ENCODE measurements around the gene ZBP1. TPM values are rescaled to one million over a fixed set of nuclear protein-coding genes. Genes with fewer than 3 reads are reported as not detected.

Gene ZBP1
- total RNA-seq, 3 donors from 2014 or later, result 1.8 to 12.8 (median 3.6) TPM

DNA sequence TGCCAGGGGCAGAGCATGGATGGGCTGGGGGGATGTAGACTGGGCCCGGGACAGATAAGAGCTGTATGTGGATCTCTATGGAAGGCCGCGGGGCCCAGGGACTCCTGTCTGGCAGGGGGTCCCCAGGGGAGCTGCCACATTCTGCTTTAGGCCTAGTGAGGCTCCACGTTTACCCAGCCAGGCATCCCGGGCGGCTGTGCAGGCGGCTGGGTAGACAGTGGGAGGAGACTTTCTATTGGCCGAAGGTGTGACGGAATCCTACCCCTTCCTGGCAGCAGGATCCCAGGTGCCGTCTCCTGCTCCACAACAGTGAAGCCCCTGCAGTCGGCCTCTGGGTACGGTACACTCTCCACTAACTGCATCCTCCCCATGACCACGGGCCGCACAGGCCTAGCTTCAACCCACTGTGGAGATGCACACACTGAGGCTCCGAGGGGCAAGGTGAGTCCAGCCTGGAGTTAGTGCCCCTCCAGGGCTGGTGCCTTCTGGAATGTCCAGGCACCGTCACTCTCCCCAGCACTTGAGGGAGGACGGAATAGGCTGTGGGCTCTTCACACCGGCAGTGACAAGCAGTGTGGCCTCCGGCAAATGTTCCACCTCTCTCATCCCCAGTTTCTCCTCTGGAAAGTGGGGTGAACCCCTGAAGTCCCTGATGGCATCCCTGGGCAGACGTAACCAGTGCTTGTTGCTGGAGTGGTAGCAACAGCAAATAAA lies 36.8 kb upstream of the ZBP1 start:
- ATAC-seq (no peak), DNase-seq (peak in 2 of 3 donors; percentile 1 to 38)
- intact Hi-C loops (cut with DNase I, micrococcal nuclease), result loop anchor here in 1 of 2 donors (5.0 to 10.0 kb wide), 2 partner anchors 430 to 518 kb away; no protein-coding TSS in a partner anchor

GRCh38 chr20:57656252-57656820 lies 36.1 kb upstream of the ZBP1 start:
- intact Hi-C loops (cut with DNase I, micrococcal nuclease), result loop anchor here in 1 of 2 donors (5.0 to 10.0 kb wide), 2 partner anchors 431 to 518 kb away; no protein-coding TSS in a partner anchor
- Histone ChIP-seq H3K4me3 (no peak overlapping the region), H3K9me3 (no peaks in the 10 kb centered on the region), H3K36me3 (ENCODE audit: low read depth) (no peaks in the 10 kb centered on the region), H3K4me1 (ENCODE audit: low read depth) (no peaks in the 10 kb centered on the region)
- peak in 2 of 3 donors; percentile 1 to 31 for DNase-seq
- no peak for TF ChIP-seq CTCF (IDR thresholded peaks at IDR 0.05)
- no peak for ATAC-seq

More for the DNA sequence above, 36.8 kb upstream of the ZBP1 start:
- no peak for TF ChIP-seq CTCF (IDR thresholded peaks at IDR 0.05)
- no peaks in the 10 kb centered on the region for H3K9me3 ChIP-seq
- H3K4me1 ChIP-seq (ENCODE audit: low read depth), result no peaks in the 10 kb centered on the region
- no peaks in the 10 kb centered on the region for H3K36me3 ChIP-seq (ENCODE audit: low read depth)
- H3K4me3 ChIP-seq, result no peak overlapping the region

GRCh38 chr20:57655809-57656155 lies 35.6 kb upstream of the ZBP1 start:
- intact Hi-C loops (cut with DNase I, micrococcal nuclease), result loop anchor here (2.0 to 10.0 kb wide), 3 partner anchors 432 to 523 kb away; no protein-coding TSS in a partner anchor
- DNase-seq, result peak in 2 of 3 donors; percentile 1 to 7
- no peaks in the 10 kb centered on the region for H3K4me1 ChIP-seq (ENCODE audit: low read depth)
- TF ChIP-seq CTCF (IDR thresholded peaks at IDR 0.05), result no peak
- H3K9me3 ChIP-seq, result no peaks in the 10 kb centered on the region
- no peak overlapping the region for H3K4me3 ChIP-seq
- H3K36me3 ChIP-seq (ENCODE audit: low read depth), result no peaks in the 10 kb centered on the region
- no peak for ATAC-seq

- H3K4me1 ChIP-seq (ENCODE audit: low read depth), result no peaks in the 10 kb centered on the region
- no peaks in the 10 kb centered on the region for H3K9me3 ChIP-seq
- DNase-seq (no peak), ATAC-seq (no peak)
- no peaks in the 10 kb centered on the region for H3K36me3 ChIP-seq (ENCODE audit: low read depth)
- H3K4me3 ChIP-seq, result no peak overlapping the region
- intact Hi-C loops (cut with DNase I, micrococcal nuclease), result loop anchor here (2.0 to 10.0 kb wide), 4 partner anchors 372 to 524 kb away; no protein-coding TSS in a partner anchor
- no peak for TF ChIP-seq CTCF (IDR thresholded peaks at IDR 0.05)
Observed at GRCh38 chr20:57654998-57655808, 35.0 kb upstream of the ZBP1 start.

DNA sequence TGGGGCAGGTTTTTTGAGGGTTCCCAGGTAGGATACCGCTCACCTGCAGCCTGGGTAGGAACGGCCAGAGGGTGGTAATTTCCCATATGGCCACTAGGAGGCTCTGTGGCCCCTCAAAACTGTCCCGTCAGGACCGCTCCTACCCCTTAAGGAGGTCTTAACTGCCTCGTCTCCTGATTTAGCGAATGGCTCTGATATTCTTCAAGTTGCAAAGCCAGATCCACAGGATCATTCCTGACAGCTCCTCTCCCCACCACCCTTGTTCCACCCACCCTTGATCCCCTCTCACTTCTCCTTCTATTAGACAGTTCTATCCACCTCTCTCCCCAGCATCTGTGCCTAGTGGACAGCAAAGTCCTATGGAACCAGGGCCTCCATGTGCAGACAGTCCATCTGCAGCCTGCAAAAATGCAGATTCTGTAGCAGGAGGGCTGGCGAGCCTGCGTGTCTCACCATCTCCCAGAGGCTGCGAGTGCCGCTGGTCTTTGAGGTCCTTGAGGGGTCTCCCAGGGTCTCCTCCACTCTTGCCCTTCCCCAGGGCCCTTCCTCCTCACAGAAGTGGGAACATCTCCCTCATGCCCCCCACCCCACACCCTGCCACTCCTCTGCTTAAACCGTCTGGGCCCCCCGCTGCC lies 34.3 kb upstream of the ZBP1 start:
- DNase-seq (peak in 2 of 3 donors; percentile 65 to 75), ATAC-seq (peak; percentile 76)
- no peaks in the 10 kb centered on the region for H3K4me1 ChIP-seq (ENCODE audit: low read depth)
- H3K36me3 ChIP-seq (ENCODE audit: low read depth), result no peaks in the 10 kb centered on the region
- intact Hi-C loops (cut with DNase I, micrococcal nuclease), result loop anchor here (2.0 to 10.0 kb wide), 4 partner anchors 373 to 524 kb away; no protein-coding TSS in a partner anchor
- no peak overlapping the region for H3K4me3 ChIP-seq
- no peaks in the 10 kb centered on the region for H3K9me3 ChIP-seq
- peak; percentile 86 for TF ChIP-seq CTCF (IDR thresholded peaks at IDR 0.05)

Data from mucosa of descending colon (tissue), 3 donors.